Kidney glomerular epithelial cell (primary cell): ENCODE measurements around the gene TAOK1.
"Not testable (repeated sequence)": the region's sequence is repeated elsewhere in the genome, so short reads cannot be mapped to it uniquely, and the experiment has no call there.

ENCODE experiments used
- DNase-seq: peaks from one replicate; lab custom pipeline; 2025; lab: John Stamatoyannopoulos, UW

TAOK1 gene

GRCh38 chr17:29546830-29547229, 156.7 kb downstream of the TAOK1 start:
- DNase-seq: no peak

- DNase-seq: no peak
Measured at GRCh38 chr17:29549177-29549923, 159.2 kb downstream of the TAOK1 start.

GRCh38 chr17:29555840-29556239, 165.7 kb downstream of the TAOK1 start:
- DNase-seq: peak; percentile 73

GRCh38 chr17:29557085-29557738, 167.0 kb downstream of the TAOK1 start:
- DNase-seq: peak; percentile 95

- DNase-seq: no peak
Measured at GRCh38 chr17:29557739-29558116, 167.6 kb downstream of the TAOK1 start.

- DNase-seq: not testable (repeated sequence)
Measured at GRCh38 chr17:29558139-29558538, 168.0 kb downstream of the TAOK1 start.

- no peak for DNase-seq
Measured at GRCh38 chr17:29559640-29560039, 169.5 kb downstream of the TAOK1 start.

- DNase-seq: no peak
Measured at GRCh38 chr17:29560316-29560715, 170.2 kb downstream of the TAOK1 start.

- no peak for DNase-seq
Measured at GRCh38 chr17:29561554-29562517, 171.7 kb downstream of the TAOK1 start.

GRCh38 chr17:29562615-29563014, 172.5 kb downstream of the TAOK1 start:
- no peak for DNase-seq

GRCh38 chr17:29563816-29564215, 173.7 kb downstream of the TAOK1 start:
- DNase-seq: no peak

GRCh38 chr17:29565643-29566472, 175.7 kb downstream of the TAOK1 start:
- DNase-seq: no peak

GRCh38 chr17:29566473-29567303, 176.5 kb downstream of the TAOK1 start, which contains the start of gene ABHD15:
Gene ABHD15, minus strand, starts transcription at chr17:29567037. Its CDS starts 71 bp downstream, at chr17:29566966.
- peak; percentile 40 for DNase-seq

GRCh38 chr17:29567304-29567553, 177.1 kb downstream of the TAOK1 start:
- DNase-seq: no peak

- peak; percentile 29 for DNase-seq
Measured at GRCh38 chr17:29567554-29568330, 177.6 kb downstream of the TAOK1 start.

- DNase-seq: peak; percentile 58
Measured at GRCh38 chr17:29568331-29569244, 178.4 kb downstream of the TAOK1 start, which contains the start of gene TP53I13. Gene TP53I13, plus strand, starts transcription at chr17:29568701. Its CDS starts 58 bp downstream, at chr17:29568759.

- no peak for DNase-seq
Measured at GRCh38 chr17:29569245-29569950, 179.2 kb downstream of the TAOK1 start.

GRCh38 chr17:29570521-29570920, 180.4 kb downstream of the TAOK1 start:
- DNase-seq: no peak
